Hepatocyte (in vitro differentiated cells): Measurements from ENCODE around the gene MYRIP. TPM values are rescaled to one million over a fixed set of nuclear protein-coding genes. Genes with fewer than 3 reads are reported as not detected.

Source experiments
- DNase-seq: peaks from one replicate; pipeline ENCODE4 v3.0.0-alpha.2; 2016; ENCODE audit warnings: low spot score
- H2AFZ ChIP-seq: fragments of 200-600 bp; sonication (generic); 2 replicates; pipeline ENCODE4 v1.6.0; 2016; ENCODE audit warnings: antibody characterized with exemption, mild to moderate bottlenecking
- H3K27ac ChIP-seq: fragments of 200-600 bp; sonication (generic); 2 replicates; pipeline ENCODE4 v1.5.1; 2016; ENCODE audit warnings: mild to moderate bottlenecking
- H3K27me3 ChIP-seq: fragments of 200-600 bp; sonication (generic); 2 replicates; pipeline ENCODE4 v1.6.1; 2016
- H3K36me3 ChIP-seq: fragments of 200-600 bp; sonication (generic); replicated peaks from 2 replicates; pipeline ENCODE4 v1.5.1; 2016; ENCODE audit warnings: low read depth; ENCODE audit not compliant: insufficient read depth
- H3K4me1 ChIP-seq: fragments of 200-600 bp; sonication (generic); 2 replicates; pipeline ENCODE4 v1.5.1; 2016; ENCODE audit warnings: mild to moderate bottlenecking, moderate library complexity; ENCODE audit not compliant: insufficient read depth
- H3K4me2 ChIP-seq: fragments of 200-600 bp; sonication (generic); 2 replicates; pipeline ENCODE4 v1.6.0; 2016
- H3K4me3 ChIP-seq: fragments of 200-600 bp; sonication (generic); 2 replicates; pipeline ENCODE4 v1.5.1; 2016; ENCODE audit warnings: mild to moderate bottlenecking
- H3K79me2 ChIP-seq: fragments of 200-600 bp; sonication (generic); 2 replicates; pipeline ENCODE4 v1.6.0; 2017; ENCODE audit warnings: mild to moderate bottlenecking
- H3K9me2 ChIP-seq: fragments of 200-600 bp; sonication (generic); replicated peaks from 2 replicates; pipeline ENCODE4 v1.6.0; 2017; ENCODE audit warnings: mild to moderate bottlenecking; ENCODE audit not compliant: insufficient read depth
- H3K9me3 ChIP-seq: fragments of 200-600 bp; sonication (generic); 2 replicates; pipeline ENCODE4 v1.5.1; 2016; ENCODE audit warnings: low read depth, mild to moderate bottlenecking
- H4K20me1 ChIP-seq: fragments of 200-600 bp; sonication (generic); 2 replicates; pipeline ENCODE4 v1.6.0; 2016; ENCODE audit warnings: mild to moderate bottlenecking; ENCODE audit not compliant: insufficient read depth, poor library complexity, severe bottlenecking
- EZH2 ChIP-seq: fragments of 200-600 bp; sonication (generic); IDR thresholded peaks from 2 replicates; pipeline ENCODE4 v1.6.1; 2016; ENCODE audit warnings: antibody characterized with exemption, mild to moderate bottlenecking, borderline replicate concordance
- EZH2phosphoT487 ChIP-seq: fragments of 200-600 bp; sonication (generic); IDR thresholded peaks from one replicate; pipeline ENCODE4 v1.6.1; 2018; ENCODE audit warnings: antibody characterized with exemption, mild to moderate bottlenecking, low read depth, moderate library complexity; ENCODE audit not compliant: unreplicated experiment, severe bottlenecking
- WGBS: methylation state at CpG from one replicate; pipeline ENCODE4 v1.1.6; 2016; ENCODE audit warnings: low lambda C conversion rate; ENCODE audit errors: missing lambda C conversion rate; 5-methylcytosine and 5-hydroxymethylcytosine counted together
- polyA plus RNA-seq: library from polyadenylated mRNA; unstranded; fragments of >200 nt; fragmentation: Nextera tagmentation; extraction: Ambion mirVana; gene quantifications from 2 replicates; pipeline ENCODE4 v1.2.1, GENCODE V29; 2016
- total RNA-seq: library from RNA; depleted of rRNA; stranded (reverse); fragments of >200 nt; gene quantifications from 2 replicates; pipeline ENCODE4 v1.2.3, GENCODE V29; 2014
- TF ChIP-seq, protein P1 (sequence below): fragments of 200-600 bp; sonication (generic); IDR thresholded peaks from 2 replicates; pipeline ENCODE4 v1.5.1; 2016; ENCODE audit warnings: antibody characterized with exemption, mild to moderate bottlenecking; ENCODE audit not compliant: poor library complexity

MYRIP gene
- total and polyA plus RNA-seq, 2 experiments from 2014 or later = 0.57 TPM; not detected in 1

- 86% methylated on average over 5 of the region's 5 CpGs for WGBS
- Histone ChIP-seq H3K4me3 (no peak overlapping the region), H3K9me2 (no peaks in the 10 kb centered on the region), H3K4me2 (no peak overlapping the region), H3K4me1 (no peaks in the 10 kb centered on the region), H3K79me2 (no peaks in the 10 kb centered on the region), H3K36me3 (no peaks in the 10 kb centered on the region), H3K9me3 (no peaks in the 10 kb centered on the region), H3K27ac (no peak overlapping the region), H4K20me1 (no peaks in the 10 kb centered on the region), H3K27me3 (no peaks in the 10 kb centered on the region), H2AFZ (no peak overlapping the region)
- no peak for DNase-seq
- TF ChIP-seq, protein P1, sequence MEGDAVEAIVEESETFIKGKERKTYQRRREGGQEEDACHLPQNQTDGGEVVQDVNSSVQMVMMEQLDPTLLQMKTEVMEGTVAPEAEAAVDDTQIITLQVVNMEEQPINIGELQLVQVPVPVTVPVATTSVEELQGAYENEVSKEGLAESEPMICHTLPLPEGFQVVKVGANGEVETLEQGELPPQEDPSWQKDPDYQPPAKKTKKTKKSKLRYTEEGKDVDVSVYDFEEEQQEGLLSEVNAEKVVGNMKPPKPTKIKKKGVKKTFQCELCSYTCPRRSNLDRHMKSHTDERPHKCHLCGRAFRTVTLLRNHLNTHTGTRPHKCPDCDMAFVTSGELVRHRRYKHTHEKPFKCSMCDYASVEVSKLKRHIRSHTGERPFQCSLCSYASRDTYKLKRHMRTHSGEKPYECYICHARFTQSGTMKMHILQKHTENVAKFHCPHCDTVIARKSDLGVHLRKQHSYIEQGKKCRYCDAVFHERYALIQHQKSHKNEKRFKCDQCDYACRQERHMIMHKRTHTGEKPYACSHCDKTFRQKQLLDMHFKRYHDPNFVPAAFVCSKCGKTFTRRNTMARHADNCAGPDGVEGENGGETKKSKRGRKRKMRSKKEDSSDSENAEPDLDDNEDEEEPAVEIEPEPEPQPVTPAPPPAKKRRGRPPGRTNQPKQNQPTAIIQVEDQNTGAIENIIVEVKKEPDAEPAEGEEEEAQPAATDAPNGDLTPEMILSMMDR = no peak
- TF ChIP-seq EZH2 (no peak), EZH2phosphoT487 (no peak)
These were observed 419.5 kb downstream of the MYRIP start for GRCh38 chr3:40228792-40229350.

DNA sequence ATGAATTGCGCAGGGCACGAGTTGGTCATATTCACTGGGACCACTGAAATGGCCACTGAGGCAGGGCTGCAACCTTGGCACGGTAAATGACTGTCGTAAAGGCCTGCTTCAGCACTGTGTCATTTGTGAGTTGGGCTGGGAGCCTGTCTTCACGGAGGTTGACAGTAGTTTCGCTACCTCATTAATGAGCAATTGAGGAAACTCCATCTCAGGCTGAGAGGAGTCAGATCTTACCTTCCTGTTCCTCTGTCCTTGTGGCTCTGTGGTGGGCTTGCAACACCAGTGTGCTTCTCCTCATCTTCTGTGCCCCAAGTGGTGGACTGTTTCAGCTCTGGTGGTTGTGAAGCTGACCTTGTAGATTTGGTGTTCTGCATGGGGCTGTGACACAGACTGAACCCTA is 420.0 kb downstream of the MYRIP start:
- H3K9me3 ChIP-seq = no peaks in the 10 kb centered on the region
- 93% methylated on average over 6 of the region's 6 CpGs for WGBS
- TF ChIP-seq EZH2phosphoT487 (no peak), EZH2 (no peak)
- TF ChIP-seq, protein P1 = no peak
- H3K9me2 ChIP-seq = no peaks in the 10 kb centered on the region
- no peak for DNase-seq
- no peaks in the 10 kb centered on the region for H3K36me3 ChIP-seq
- H3K79me2 ChIP-seq = no peaks in the 10 kb centered on the region
- H3K4me1 ChIP-seq = no peaks in the 10 kb centered on the region
- H3K27ac ChIP-seq = no peak overlapping the region
- H3K4me3 ChIP-seq = no peak overlapping the region
- H3K4me2 ChIP-seq = no peak overlapping the region
- H2AFZ ChIP-seq = no peak overlapping the region
- no peaks in the 10 kb centered on the region for H4K20me1 ChIP-seq
- H3K27me3 ChIP-seq = no peaks in the 10 kb centered on the region

GRCh38 chr3:40229963-40230362 is 420.6 kb downstream of the MYRIP start:
- no peak for DNase-seq
- no peaks in the 10 kb centered on the region for H3K4me1 ChIP-seq
- no peak overlapping the region for H2AFZ ChIP-seq
- no peaks in the 10 kb centered on the region for H3K9me3 ChIP-seq
- WGBS = 76% methylated on average over 1 of the region's 1 CpG
- TF ChIP-seq EZH2 (no peak), EZH2phosphoT487 (no peak)
- TF ChIP-seq, protein P1 = no peak
- no peaks in the 10 kb centered on the region for H4K20me1 ChIP-seq
- no peaks in the 10 kb centered on the region for H3K27me3 ChIP-seq
- H3K79me2 ChIP-seq = no peaks in the 10 kb centered on the region
- H3K4me3 ChIP-seq = no peak overlapping the region
- no peak overlapping the region for H3K27ac ChIP-seq
- no peaks in the 10 kb centered on the region for H3K36me3 ChIP-seq
- H3K4me2 ChIP-seq = no peak overlapping the region
- H3K9me2 ChIP-seq = no peaks in the 10 kb centered on the region

- Histone ChIP-seq H3K9me2 (no peaks in the 10 kb centered on the region), H3K9me3 (no peaks in the 10 kb centered on the region), H3K79me2 (no peaks in the 10 kb centered on the region), H3K4me1 (no peaks in the 10 kb centered on the region), H3K27ac (no peak overlapping the region), H3K27me3 (no peaks in the 10 kb centered on the region), H3K4me2 (no peak overlapping the region), H3K4me3 (no peak overlapping the region), H2AFZ (no peak overlapping the region), H3K36me3 (no peaks in the 10 kb centered on the region), H4K20me1 (no peaks in the 10 kb centered on the region)
- DNase-seq = no peak
- TF ChIP-seq EZH2phosphoT487 = no peak
- TF ChIP-seq, protein P1 = no peak
- TF ChIP-seq EZH2 = no peak
These were observed 421.0 kb downstream of the MYRIP start for GRCh38 chr3:40230382-40230781.
